Thoracic aorta (tissue), 2 donors: Measurements from ENCODE around the gene ITPR2. TPM values are rescaled to one million over a fixed set of nuclear protein-coding genes. Genes with fewer than 3 reads are reported as not detected.
A peak's percentile ranks its signal among the peaks of the same experiment; 100 is the strongest.
"Not testable (repeated sequence)": the region's sequence is repeated elsewhere in the genome, so short reads cannot be mapped to it uniquely, and the experiment has no call there.

Experiments used
- ATAC-seq: fragments of 150-250 bp; one replicate; pipeline ENCODE4 v1.8.0; 2017; ENCODE audit warnings: low read depth; ENCODE audit not compliant: insufficient number of reproducible peaks, low FRiP score
- DNase-seq: peaks from one replicate; pipeline ENCODE4 v3.0.0-alpha.2; 2020; ENCODE audit warnings: low spot score
- H3K27ac ChIP-seq, 2 donors: fragments of 200-600 bp; sonication (generic); 1 replicate in 1 of 2; 2 replicates in 1 of 2; pipeline ENCODE4 v1.5.1; 2016; ENCODE audit warnings: mild to moderate bottlenecking in 2 of 2, moderate library complexity in 2 of 2
- H3K27me3 ChIP-seq: fragments of 200-600 bp; sonication (generic); replicated peaks from 2 replicates; pipeline ENCODE4 v1.6.0; 2016; ENCODE audit warnings: mild to moderate bottlenecking; ENCODE audit not compliant: insufficient read depth
- H3K36me3 ChIP-seq: fragments of 200-600 bp; sonication (generic); one replicate; pipeline ENCODE4 v1.5.1; 2016
- H3K4me1 ChIP-seq, 2 donors: fragments of 200-600 bp; sonication (generic); 1 replicate in 1 of 2; 2 replicates in 1 of 2; pipeline versions ENCODE4 v1.5.1 to v1.6.0; 2016; ENCODE audit warnings: low read depth in 2 of 2, mild to moderate bottlenecking in 1 of 2; ENCODE audit not compliant: control insufficient read depth in 1 of 2
- H3K4me3 ChIP-seq: fragments of 200-600 bp; sonication (generic); 2 replicates; pipeline ENCODE4 v1.5.1; 2016; ENCODE audit warnings: mild to moderate bottlenecking
- H3K9me3 ChIP-seq: fragments of 200-600 bp; sonication (generic); 2 replicates; pipeline ENCODE4 v1.5.1; 2016
- total RNA-seq, 2 donors: library from RNA; depleted of rRNA; stranded (reverse); fragments of >200 nt; gene quantifications; one replicate each; pipeline versions ENCODE4 v1.1.0 to v1.2.3, GENCODE V29; 2016
- TF ChIP-seq, protein P1 (sequence below): fragments of 200-600 bp; sonication (generic); IDR thresholded peaks from one replicate; pipeline ENCODE4 v1.5.1; 2019; ENCODE audit warnings: antibody characterized with exemption

ITPR2 gene
- total RNA-seq, 2 donors from 2014 or later = 28.3 to 86.3 TPM

DNA sequence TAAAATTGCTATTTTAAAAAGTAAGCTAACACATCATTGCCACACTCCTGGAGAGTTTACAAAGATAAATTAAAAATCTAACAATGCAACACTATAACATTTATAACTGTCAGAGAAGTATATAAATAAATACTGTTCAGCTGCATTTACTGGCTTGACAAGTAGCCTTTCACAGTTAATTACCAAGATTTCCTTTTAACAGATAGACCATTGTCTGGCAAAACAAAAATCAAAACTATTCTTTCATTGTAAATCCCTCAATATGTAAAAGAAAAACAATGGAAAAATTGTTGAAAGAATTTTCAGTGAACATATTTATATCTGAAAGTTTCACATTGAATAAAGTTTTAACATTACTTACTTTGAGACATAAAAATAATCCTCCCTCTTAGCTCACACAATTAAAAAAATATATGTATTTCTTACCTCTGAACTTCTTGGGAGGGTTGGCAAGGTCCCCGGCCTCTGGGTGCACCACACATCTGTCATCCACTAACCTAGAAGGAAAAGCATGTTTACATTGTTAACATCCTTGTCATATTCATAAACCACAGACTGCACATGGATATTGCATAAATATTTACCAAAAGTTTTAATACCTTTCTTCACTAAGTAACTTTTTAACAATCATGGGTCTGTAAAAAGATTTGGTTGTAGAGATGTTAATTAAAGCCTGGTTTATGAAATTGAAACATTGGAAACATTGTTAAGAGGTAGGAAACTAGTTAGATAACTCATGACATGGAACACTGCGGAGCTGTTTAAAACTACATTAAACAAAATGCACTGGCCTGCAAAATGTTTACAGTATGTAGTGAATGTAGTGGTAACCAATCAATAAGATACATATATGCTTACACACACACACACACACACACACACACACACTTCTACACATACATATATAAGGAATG is 43.0 kb downstream of the ITPR2 start:
- no peak for ATAC-seq
- no peak overlapping the region for H3K27ac ChIP-seq

DNA sequence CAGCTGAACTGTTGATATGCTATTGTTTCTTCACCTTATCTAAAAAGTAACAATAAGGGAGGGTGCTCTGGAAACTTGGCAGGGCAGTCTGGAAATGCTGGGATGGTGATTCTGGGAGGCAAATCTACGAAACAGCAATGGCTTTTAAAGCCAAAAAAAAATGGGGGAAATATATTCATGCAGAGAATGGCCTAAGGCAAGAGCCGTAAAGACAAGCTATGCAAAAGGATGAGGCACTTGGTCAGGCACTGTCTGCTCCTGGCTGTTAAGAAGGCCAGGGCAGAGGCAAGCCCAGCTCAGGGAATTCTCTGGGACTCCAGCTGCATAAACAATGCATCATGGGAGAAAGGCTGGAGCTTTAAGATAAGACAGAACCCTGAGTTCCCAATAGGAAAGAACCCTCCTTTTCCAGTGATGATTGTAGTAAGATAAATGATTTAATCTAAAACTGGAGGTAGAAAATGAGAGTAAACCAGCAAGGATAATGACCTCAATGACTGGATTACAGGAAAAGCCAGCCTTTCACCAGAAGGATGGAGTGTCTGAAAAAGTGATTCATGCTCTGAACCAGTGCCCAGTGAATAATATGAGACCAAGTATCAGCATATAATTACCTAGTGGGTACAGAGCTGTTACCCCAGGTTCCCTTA is 46.0 kb downstream of the ITPR2 start:
- peak overlapping the region; percentile 10 for H3K4me3 ChIP-seq
- H3K27ac ChIP-seq = peak overlapping the region; percentile 77 to 86
- DNase-seq (peak; percentile 6), ATAC-seq (peak; percentile 72)
- TF ChIP-seq, protein P1, sequence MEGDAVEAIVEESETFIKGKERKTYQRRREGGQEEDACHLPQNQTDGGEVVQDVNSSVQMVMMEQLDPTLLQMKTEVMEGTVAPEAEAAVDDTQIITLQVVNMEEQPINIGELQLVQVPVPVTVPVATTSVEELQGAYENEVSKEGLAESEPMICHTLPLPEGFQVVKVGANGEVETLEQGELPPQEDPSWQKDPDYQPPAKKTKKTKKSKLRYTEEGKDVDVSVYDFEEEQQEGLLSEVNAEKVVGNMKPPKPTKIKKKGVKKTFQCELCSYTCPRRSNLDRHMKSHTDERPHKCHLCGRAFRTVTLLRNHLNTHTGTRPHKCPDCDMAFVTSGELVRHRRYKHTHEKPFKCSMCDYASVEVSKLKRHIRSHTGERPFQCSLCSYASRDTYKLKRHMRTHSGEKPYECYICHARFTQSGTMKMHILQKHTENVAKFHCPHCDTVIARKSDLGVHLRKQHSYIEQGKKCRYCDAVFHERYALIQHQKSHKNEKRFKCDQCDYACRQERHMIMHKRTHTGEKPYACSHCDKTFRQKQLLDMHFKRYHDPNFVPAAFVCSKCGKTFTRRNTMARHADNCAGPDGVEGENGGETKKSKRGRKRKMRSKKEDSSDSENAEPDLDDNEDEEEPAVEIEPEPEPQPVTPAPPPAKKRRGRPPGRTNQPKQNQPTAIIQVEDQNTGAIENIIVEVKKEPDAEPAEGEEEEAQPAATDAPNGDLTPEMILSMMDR = no peak
- H3K4me1 ChIP-seq = peaks cover 21 to 26% of the 10 kb centered on the region in 2 donors
- H3K9me3 ChIP-seq = no peaks in the 10 kb centered on the region
- H3K27me3 ChIP-seq = no peaks in the 10 kb centered on the region
- no peaks in the 10 kb centered on the region for H3K36me3 ChIP-seq

More for the DNA sequence above, 43.0 kb downstream of the ITPR2 start:
- Histone ChIP-seq H3K27me3 (no peaks in the 10 kb centered on the region), H3K4me3 (no peak overlapping the region), H3K4me1 (peaks cover 20 to 26% of the 10 kb centered on the region in 2 donors), H3K36me3 (no peaks in the 10 kb centered on the region), H3K9me3 (no peaks in the 10 kb centered on the region)
- TF ChIP-seq, protein P1 = no peak
- no peak for DNase-seq

DNA sequence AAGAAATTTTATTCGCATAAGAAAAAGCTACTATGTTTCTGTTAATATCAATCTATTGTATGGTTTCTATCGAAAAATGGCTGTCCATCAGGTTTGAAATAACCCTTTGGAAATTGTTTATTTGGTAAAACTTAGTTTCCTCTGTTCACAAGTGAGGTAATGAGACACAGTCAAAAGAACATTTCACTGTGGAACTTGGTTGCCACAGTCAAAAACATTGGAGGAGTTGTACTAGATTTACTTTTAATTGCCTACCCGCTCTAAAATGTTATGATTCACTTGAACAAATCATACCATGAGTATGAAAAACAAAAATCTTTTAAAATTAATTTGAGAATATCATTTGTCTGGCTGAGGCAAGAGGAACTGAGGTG is 46.5 kb downstream of the ITPR2 start:
- ATAC-seq (no peak), DNase-seq (no peak)
- Histone ChIP-seq H3K36me3 (no peaks in the 10 kb centered on the region), H3K27ac (peak overlapping the region; percentile 77 to 86), H3K9me3 (no peaks in the 10 kb centered on the region), H3K4me1 (peaks cover 18 to 25% of the 10 kb centered on the region in 2 donors), H3K4me3 (peak overlapping the region; percentile 10), H3K27me3 (no peaks in the 10 kb centered on the region)
- TF ChIP-seq, protein P1 = no peak

DNA sequence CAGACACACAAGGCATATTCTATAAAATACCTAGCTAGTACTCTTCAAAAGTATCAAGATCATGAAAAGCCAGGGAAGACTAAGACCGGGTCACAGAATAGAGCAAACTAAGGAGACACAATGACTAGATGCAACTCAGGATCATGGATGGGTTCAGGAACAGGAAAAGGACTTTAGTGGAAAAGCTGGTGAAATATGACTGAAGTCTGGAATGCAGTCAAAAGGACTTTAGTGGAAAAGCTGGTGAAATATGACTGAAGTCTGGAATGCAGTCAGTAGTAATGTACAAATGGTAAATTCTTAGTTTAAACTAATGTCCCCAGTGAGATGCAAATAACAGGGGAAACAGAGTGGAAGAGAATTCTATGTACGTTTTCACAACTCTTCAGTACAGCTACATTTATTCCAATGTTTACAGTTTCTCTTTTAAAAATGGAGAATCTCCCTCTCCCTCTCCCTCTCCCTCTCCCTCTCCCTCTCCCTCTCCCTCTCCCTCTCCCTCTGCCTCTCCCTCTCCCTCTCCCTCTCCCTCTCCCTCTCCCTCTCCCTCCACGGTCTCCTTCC is 49.1 kb downstream of the ITPR2 start:
- Histone ChIP-seq H3K4me1 (peaks cover 9 to 15% of the 10 kb centered on the region in 2 donors), H3K27ac (peak overlapping the region; percentile 36 to 54), H3K4me3 (peak overlapping the region; percentile 59)
- DNase-seq, H3K27me3 ChIP-seq, H3K36me3 ChIP-seq, H3K9me3 ChIP-seq, ATAC-seq: not testable (repeated sequence)

DNA sequence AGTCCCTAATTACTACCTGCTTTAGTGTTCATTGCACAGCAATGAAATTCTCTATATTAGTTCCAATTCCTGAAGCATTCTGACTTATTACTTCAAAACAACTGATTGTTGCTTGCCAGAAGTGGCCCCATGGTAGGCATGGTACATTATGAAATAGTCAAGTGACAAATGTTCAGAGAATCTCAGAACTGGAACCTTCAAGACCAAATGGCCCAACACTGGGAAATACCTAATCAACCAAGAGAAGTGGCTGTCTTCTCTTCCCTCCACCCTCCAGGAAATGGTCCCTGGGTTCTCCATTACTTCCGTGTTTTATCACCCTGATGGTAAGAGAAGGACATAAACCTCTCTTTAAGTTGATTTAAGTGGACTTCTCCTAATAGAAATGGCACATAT is 49.9 kb downstream of the ITPR2 start:
- H3K36me3 ChIP-seq = no peaks in the 10 kb centered on the region
- H3K27me3 ChIP-seq = no peaks in the 10 kb centered on the region
- H3K9me3 ChIP-seq = no peaks in the 10 kb centered on the region
- no peak overlapping the region for H3K4me3 ChIP-seq
- no peak overlapping the region for H3K27ac ChIP-seq
- DNase-seq (no peak), ATAC-seq (peak; percentile 49)
- TF ChIP-seq, protein P1 = no peak
- H3K4me1 ChIP-seq = peaks cover 9 to 15% of the 10 kb centered on the region in 2 donors
